ENCODE data around the gene PITX1.

The PITX1 gene

GRCh38 chr5:135040333-135041144 lies 6.5 kb upstream of the PITX1 start:
- DNase-seq = no peak

DNA sequence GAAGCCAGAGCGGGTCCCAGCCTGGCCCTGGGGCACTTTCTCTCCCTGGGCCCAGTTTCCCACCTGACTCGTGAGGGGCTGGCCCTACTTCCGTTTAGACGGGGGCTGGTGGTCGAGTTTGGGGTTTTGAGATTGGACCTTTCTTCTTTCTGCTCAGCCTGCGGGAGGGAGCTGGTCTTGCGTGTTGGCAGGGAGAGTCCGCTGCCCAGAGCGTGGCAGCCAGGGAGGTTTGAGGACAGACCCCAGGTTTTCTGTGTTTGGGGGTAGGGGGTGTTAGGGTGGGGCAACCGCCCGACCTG lies 6.0 kb upstream of the PITX1 start:
- no peak for DNase-seq

DNA sequence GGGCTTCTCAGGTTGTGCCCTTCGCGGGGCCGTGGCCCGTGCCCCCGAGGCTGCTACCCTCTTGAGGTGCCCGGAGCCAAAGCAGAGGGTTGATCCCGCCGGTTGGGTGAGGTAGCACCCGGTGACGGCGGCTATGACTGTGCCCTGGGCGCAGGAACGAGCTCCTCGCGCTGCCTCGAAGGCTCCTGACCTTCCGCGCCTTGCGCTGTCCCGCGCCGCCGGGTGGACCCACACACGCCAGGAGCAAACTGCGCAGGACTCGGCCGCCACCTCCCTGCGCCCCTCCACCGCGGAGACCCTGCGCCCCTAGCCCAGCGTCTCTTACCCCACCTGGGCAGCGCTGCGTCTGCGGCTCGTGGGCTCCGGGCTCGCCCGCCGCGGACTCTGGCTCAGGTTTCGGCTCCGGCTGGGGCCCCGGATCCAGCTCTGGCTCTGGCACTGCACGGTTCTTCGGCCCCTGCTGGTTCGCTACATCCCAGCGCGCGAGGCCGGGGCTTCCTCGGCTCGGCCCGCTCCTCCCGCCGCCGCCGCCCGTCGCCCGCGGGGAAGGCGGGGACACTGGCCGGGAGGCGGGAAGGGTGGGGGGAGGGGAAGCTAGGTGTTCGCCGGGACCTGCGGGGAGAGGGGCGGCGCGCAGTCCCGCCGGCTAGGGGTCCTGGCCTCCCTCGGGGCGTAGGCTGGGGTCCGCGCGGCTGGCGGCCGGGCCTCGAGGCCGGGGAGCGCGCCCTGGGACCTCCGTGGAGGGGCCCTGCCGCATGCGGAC lies 5.4 kb upstream of the PITX1 start:
- DNase-seq = no peak

GRCh38 chr5:135038813-135039270 lies 4.8 kb upstream of the PITX1 start:
- DNase-seq = no peak

- no peak for DNase-seq
Measured at GRCh38 chr5:135038205-135038812, 4.3 kb upstream of the PITX1 start.

GRCh38 chr5:135037519-135038204 lies 3.6 kb upstream of the PITX1 start:
- no peak for DNase-seq

DNA sequence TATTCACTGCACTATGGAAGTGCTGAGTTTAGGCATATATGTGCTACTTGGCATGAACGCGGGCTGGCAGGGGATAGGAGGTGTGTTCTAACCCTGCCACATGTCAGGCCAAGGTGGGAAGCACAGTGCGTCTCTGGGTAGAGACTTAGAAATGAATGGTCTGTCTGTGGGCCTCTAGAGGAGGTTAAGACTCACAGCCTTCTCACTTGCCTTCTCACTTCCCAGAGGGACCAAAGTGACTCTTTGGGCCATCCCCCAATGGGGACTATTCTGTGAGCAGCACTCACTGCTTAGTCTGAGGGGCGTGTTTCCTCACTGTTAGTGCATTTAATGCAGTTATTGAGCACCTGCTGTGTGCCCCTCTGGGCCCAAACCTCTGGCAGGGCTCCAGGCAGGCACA lies 2.4 kb upstream of the PITX1 start:
- DNase-seq = no peak

DNA sequence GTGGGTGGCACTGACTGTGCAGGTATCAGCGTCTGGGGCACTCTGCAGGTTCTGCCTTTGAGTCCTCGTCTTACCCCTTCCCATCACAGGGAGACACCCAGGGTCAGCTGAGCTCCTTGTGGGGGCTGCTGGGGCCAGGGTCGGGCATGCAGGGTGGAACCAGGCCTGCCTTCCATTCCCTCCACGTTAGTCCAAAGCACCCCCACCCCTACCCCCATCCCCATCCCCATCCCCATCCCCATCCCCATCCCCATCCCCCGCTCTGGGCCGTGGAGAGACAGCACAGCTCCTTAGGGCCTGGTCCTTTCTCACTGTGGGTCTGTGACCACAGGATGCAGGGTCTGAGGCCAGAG lies 1.6 kb upstream of the PITX1 start:
- DNase-seq = no peak

GRCh38 chr5:135034963-135035677 lies 1.1 kb upstream of the PITX1 start:
- DNase-seq = no peak

GRCh38 chr5:135034236-135034962 lies 371 bp upstream of the PITX1 start:
- peak; percentile 55 for DNase-seq

- no peak for DNase-seq
Measured at GRCh38 chr5:135032999-135033861, 798 bp downstream of the PITX1 start.

- no peak for DNase-seq
Measured at GRCh38 chr5:135032695-135032998, 1.4 kb downstream of the PITX1 start.

DNA sequence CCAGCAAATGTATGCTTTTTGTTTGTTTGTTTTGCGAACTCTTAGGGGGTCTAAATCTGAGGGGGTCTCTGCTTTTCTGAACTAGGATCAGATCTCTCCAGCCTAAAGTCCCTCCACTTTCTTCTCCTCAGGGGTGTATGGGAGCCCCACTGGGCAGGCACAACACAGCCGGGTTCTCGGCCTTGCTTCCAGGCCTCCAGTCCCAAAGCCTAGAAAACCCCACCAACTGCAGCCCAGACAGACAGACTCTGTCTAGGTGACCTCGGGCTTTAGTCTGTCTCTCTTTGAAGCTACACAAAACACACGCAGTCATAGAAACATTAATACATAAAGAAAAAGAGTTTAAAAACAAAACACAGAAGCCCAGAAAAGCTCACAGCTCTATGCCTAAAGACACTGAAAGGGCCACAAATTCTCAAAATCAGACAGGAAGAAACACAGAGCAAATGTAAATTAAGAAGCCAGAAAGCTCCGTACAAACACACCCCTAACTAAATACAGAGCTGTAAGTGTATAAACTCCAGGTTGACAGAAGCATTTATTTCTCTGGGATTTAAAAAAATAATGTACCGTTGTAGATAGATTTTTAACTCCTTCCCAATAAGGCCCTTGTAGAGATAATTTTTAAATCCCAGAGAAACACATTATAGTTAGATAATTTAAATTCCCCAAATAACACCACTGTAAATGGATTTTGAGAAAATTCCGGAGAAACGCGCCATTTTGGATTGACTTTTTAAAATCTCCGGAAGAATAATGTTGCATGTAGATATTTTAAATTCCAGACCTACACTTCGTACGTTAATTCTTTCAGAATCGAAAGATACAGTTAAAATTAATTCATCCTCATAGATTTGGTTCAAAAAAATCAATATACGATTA lies 2.0 kb downstream of the PITX1 start:
- DNase-seq = no peak

- no peak for DNase-seq
Measured at GRCh38 chr5:135030956-135031812, 2.8 kb downstream of the PITX1 start.

DNA sequence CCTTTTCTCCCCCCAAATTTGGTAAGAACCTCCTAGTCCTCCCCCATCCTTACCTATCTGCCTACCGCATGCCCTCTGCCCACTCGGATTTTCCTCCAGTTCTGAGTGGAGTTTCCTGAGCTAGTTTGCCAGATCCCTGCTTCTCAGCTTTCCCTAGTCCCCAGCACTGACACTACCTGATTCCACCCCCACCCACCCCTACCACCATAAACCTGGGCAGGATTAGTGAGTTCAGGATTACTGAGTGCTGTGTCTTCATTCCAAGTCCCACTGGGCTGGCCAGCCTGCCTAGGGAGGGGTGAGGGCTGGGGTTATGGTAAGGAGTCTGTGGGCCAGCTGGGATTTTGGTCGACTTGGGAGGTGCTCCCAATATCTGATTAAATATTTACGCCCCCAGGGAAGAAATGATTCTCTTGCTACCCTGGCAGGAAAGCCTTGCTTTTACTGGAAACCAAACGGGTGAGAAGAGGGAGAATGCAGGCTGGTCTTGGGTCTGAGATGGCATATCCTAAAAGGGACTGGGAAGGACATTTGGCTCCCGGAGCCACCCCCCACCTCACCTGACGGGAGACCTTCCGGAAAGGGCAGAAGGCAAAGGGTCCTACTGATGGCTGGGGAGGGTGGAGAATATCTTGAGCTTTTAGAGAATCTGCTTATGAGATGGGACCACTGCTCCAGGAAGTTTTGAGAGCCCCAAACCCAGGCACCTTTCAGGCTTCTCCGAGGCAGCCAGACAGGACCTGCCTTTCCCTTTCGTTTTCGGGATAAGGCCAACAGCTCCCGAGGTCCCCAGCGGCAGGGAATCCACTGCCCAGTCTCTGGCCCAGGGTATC lies 3.7 kb downstream of the PITX1 start:
- no peak for DNase-seq

- no peak for DNase-seq
Measured at GRCh38 chr5:135029477-135030122, 4.4 kb downstream of the PITX1 start.

DNA sequence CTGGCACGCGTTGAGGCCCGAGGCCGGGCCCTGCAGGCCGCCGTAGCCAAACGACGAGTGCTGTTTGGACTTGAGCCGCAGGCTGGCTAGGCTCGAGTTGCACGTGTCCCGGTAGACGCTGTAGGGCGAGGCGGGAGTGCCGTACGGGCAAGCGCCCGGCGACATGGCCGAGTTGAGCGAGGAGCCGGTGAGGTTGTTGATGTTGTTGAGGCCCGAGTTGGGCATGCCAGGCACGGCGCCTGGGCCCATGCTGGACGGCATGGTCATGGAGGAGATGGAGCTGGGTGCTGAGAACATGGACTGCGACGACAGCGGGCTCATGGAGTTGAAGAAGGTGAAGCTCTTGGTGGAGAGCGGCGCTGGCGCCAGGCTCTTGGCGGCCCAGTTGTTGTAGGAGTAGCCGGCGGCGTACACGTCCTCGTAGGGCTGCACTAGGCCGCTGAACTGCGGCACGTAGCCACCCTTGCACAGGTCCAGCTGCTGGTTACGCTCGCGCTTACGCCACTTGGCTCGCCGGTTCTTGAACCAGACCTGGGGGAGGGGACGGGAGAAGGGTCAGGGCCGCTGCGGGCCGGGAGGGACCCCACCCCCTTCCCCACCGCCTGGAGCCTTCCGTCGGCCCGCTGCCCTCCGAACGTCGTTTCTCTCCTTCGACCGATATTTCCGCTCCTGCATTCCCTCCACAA lies 5.1 kb downstream of the PITX1 start:
- no peak for DNase-seq

All from RPMI8226 (cell line).